NT2/D1 (cell line): ENCODE data around the gene CLIC1.

Source experiments
- SUZ12 ChIP-seq: IDR thresholded peaks from 2 replicates; pipeline ENCODE4 v1.6.1; 2011; ENCODE audit not compliant: insufficient read length, insufficient read depth; ENCODE audit errors: extremely low read depth
- YY1 ChIP-seq: IDR thresholded peaks from 2 replicates; pipeline ENCODE4 v1.6.1; 2011; ENCODE audit not compliant: insufficient read length, insufficient read depth
- ZNF274 ChIP-seq: IDR thresholded peaks from 2 replicates; pipeline ENCODE4 v1.6.1; 2011; ENCODE audit warnings: mild to moderate bottlenecking, low read depth, low read length

DNA sequence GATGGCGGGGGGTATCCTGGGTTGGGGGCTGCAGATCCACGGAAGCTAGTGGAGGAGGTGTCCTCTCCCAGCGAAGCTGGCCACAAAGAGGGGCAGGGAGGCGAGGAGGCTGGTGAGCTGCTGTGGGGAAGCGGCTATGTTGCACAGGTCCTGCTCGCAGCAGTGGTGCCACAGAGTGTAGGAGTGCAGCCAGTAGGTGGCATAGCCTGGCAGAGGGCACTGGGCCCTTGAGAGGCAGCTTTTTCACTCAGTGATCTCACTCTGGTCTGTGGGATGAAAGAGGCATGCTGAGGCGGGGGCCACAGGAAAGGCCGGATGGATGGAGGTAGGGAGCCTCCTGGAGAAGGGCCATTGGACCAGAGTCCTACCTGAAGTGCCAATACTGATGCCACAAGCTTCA lies 24.0 kb downstream of the CLIC1 start:
- TF ChIP-seq YY1 (no peak), ZNF274 (no peak), SUZ12 (no peak)
